PFSK-1 (cell line): ENCODE data around the gene MPZL1.

Experiments
- POLR2AphosphoS5 ChIP-seq: IDR thresholded peaks from 2 replicates; pipeline ENCODE4 v1.6.1; 2012; ENCODE audit warnings: low read depth, mild to moderate bottlenecking, control low read depth, low read length, moderate library complexity
- SIN3A ChIP-seq: IDR thresholded peaks from 2 replicates; pipeline ENCODE4 v1.6.1; 2012; ENCODE audit warnings: mild to moderate bottlenecking, low read length, moderate library complexity, borderline replicate concordance; ENCODE audit not compliant: insufficient read depth
- TF ChIP-seq, protein P1 (sequence below), 2 experiments: IDR thresholded peaks; 2 replicates each; pipeline versions ENCODE4 v1.6.1 to v1.8.0; 2011 to 2012; ENCODE audit warnings: low read depth in 2 of 2, low read length in 2 of 2, control low read depth in 1 of 2, inconsistent platforms in 1 of 2, mild to moderate bottlenecking in 1 of 2, moderate library complexity in 1 of 2; ENCODE audit not compliant: insufficient read depth in 1 of 2

DNA sequence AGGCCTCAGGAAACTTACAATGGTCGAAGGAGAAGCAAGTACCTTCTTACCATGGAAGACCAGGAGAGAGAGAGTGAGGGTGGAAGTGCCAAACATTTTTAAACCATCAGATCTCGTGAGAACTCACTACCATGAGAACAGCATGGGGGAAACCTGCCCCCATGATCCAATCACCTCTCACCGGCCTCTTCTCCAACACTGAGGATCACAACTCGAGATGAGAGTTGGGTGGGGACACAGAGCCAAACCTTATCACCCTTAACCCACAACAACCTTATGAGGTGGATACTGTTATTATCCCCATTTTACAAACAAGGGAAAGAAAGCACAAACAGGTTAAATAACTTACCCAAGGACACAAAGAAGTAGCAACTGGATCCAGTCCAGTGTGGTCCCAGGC is 80.5 kb downstream of the MPZL1 start:
- TF ChIP-seq, protein P1, sequence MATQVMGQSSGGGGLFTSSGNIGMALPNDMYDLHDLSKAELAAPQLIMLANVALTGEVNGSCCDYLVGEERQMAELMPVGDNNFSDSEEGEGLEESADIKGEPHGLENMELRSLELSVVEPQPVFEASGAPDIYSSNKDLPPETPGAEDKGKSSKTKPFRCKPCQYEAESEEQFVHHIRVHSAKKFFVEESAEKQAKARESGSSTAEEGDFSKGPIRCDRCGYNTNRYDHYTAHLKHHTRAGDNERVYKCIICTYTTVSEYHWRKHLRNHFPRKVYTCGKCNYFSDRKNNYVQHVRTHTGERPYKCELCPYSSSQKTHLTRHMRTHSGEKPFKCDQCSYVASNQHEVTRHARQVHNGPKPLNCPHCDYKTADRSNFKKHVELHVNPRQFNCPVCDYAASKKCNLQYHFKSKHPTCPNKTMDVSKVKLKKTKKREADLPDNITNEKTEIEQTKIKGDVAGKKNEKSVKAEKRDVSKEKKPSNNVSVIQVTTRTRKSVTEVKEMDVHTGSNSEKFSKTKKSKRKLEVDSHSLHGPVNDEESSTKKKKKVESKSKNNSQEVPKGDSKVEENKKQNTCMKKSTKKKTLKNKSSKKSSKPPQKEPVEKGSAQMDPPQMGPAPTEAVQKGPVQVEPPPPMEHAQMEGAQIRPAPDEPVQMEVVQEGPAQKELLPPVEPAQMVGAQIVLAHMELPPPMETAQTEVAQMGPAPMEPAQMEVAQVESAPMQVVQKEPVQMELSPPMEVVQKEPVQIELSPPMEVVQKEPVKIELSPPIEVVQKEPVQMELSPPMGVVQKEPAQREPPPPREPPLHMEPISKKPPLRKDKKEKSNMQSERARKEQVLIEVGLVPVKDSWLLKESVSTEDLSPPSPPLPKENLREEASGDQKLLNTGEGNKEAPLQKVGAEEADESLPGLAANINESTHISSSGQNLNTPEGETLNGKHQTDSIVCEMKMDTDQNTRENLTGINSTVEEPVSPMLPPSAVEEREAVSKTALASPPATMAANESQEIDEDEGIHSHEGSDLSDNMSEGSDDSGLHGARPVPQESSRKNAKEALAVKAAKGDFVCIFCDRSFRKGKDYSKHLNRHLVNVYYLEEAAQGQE (IDR thresholded peaks at IDR 0.05; ENCODE audit: insufficient read depth in 1 of 2, low read depth in 2 of 2, low read length in 2 of 2): no peak
- TF ChIP-seq POLR2AphosphoS5: no peak
- no peak for TF ChIP-seq SIN3A
